ENCODE data around the gene OASL. TPM values are rescaled to one million over a fixed set of nuclear protein-coding genes. Genes with fewer than 3 reads are reported as not detected.

Gene OASL
- total and polyA plus RNA-seq, 2 experiments from 2014 or later, result 0.27 to 0.47 TPM

GRCh38 chr12:121005346-121005815 lies 33.7 kb downstream of the OASL start:
- Histone ChIP-seq H3K79me2 (no peaks in the 10 kb centered on the region), H3K9me2 (replicated peaks; ENCODE audit: insufficient read depth) (no peaks in the 10 kb centered on the region), H4K20me1 (ENCODE audit: insufficient read depth, poor library complexity, severe bottlenecking) (no peaks in the 10 kb centered on the region), H3K27ac (no peak overlapping the region), H3K4me1 (ENCODE audit: insufficient read depth) (no peaks in the 10 kb centered on the region), H3K4me3 (no peak overlapping the region), H3K4me2 (no peak overlapping the region), H3K9me3 (ENCODE audit: low read depth) (no peaks in the 10 kb centered on the region), H3K36me3 (replicated peaks; ENCODE audit: insufficient read depth, low read depth) (no peaks in the 10 kb centered on the region), H3K27me3 (no peaks in the 10 kb centered on the region), H2AFZ (no peak overlapping the region)
- TF ChIP-seq EZH2phosphoT487 (IDR thresholded peaks at IDR 0.05; ENCODE audit: low read depth, severe bottlenecking, unreplicated experiment) (no peak), CTCF (IDR thresholded peaks at IDR 0.05; ENCODE audit: poor library complexity) (peak; percentile 54)
- 65% methylated on average over 9 of the region's 9 CpGs for WGBS (ENCODE audit: low lambda C conversion rate, missing lambda C conversion rate)
- peak; percentile 65 for DNase-seq (ENCODE audit: low spot score)

GRCh38 chr12:121004253-121004815 lies 34.7 kb downstream of the OASL start:
- Histone ChIP-seq H3K36me3 (replicated peaks; ENCODE audit: insufficient read depth, low read depth) (no peaks in the 10 kb centered on the region), H3K9me3 (ENCODE audit: low read depth) (no peaks in the 10 kb centered on the region), H3K27ac (no peak overlapping the region), H3K9me2 (replicated peaks; ENCODE audit: insufficient read depth) (no peaks in the 10 kb centered on the region), H3K4me3 (no peak overlapping the region), H3K79me2 (no peaks in the 10 kb centered on the region), H3K4me1 (ENCODE audit: insufficient read depth) (no peaks in the 10 kb centered on the region), H3K27me3 (no peaks in the 10 kb centered on the region), H3K4me2 (no peak overlapping the region), H4K20me1 (ENCODE audit: insufficient read depth, poor library complexity, severe bottlenecking) (no peaks in the 10 kb centered on the region), H2AFZ (no peak overlapping the region)
- no peak for TF ChIP-seq EZH2phosphoT487 (IDR thresholded peaks at IDR 0.05; ENCODE audit: low read depth, severe bottlenecking, unreplicated experiment)
- no peak for TF ChIP-seq CTCF (IDR thresholded peaks at IDR 0.05; ENCODE audit: poor library complexity)
- TF ChIP-seq EZH2 (IDR thresholded peaks at IDR 0.05; ENCODE audit: borderline replicate concordance), result no peak
- WGBS (ENCODE audit: low lambda C conversion rate, missing lambda C conversion rate), result 92% methylated on average over 16 of the region's 16 CpGs
- DNase-seq (ENCODE audit: low spot score), result no peak

- Histone ChIP-seq H3K27me3 (no peaks in the 10 kb centered on the region), H3K9me3 (ENCODE audit: low read depth) (no peaks in the 10 kb centered on the region), H3K79me2 (no peaks in the 10 kb centered on the region), H4K20me1 (ENCODE audit: insufficient read depth, poor library complexity, severe bottlenecking) (no peaks in the 10 kb centered on the region), H3K4me2 (no peak overlapping the region), H3K4me1 (ENCODE audit: insufficient read depth) (no peaks in the 10 kb centered on the region), H3K4me3 (no peak overlapping the region), H3K9me2 (replicated peaks; ENCODE audit: insufficient read depth) (no peaks in the 10 kb centered on the region), H2AFZ (no peak overlapping the region), H3K36me3 (replicated peaks; ENCODE audit: insufficient read depth, low read depth) (no peaks in the 10 kb centered on the region), H3K27ac (no peak overlapping the region)
- 86% methylated on average over 4 of the region's 4 CpGs for whole genome bisulfite sequencing (ENCODE audit: low lambda C conversion rate, missing lambda C conversion rate)
- DNase-seq (ENCODE audit: low spot score), result no peak
- TF ChIP-seq CTCF (IDR thresholded peaks at IDR 0.05; ENCODE audit: poor library complexity) (peak; percentile 16), EZH2phosphoT487 (IDR thresholded peaks at IDR 0.05; ENCODE audit: low read depth, severe bottlenecking, unreplicated experiment) (no peak)
These were observed 35.4 kb downstream of the OASL start for GRCh38 chr12:121003650-121004049.
